Measurements from ENCODE around the gene PRR36. TPM values are rescaled to one million over a fixed set of nuclear protein-coding genes. Genes with fewer than 3 reads are reported as not detected.

Gene PRR36
- total RNA-seq, 4 donors from 2014 or later: not detected

- no peak for DNase-seq (ENCODE audit: low spot score)
- no peak for TF ChIP-seq CTCF (IDR thresholded peaks at IDR 0.05)
- no peak for ATAC-seq (ENCODE audit: low FRiP score)
These were observed 18.0 kb downstream of the PRR36 start for GRCh38 chr19:7856109-7856591.

GRCh38 chr19:7855426-7856108 lies 18.6 kb downstream of the PRR36 start:
- no peak for DNase-seq (ENCODE audit: low spot score)
- no peak for TF ChIP-seq CTCF (IDR thresholded peaks at IDR 0.05)
- ATAC-seq (ENCODE audit: low FRiP score): no peak

GRCh38 chr19:7853770-7854128 lies 20.4 kb downstream of the PRR36 start:
- DNase-seq (ENCODE audit: low spot score) (no peak), ATAC-seq (ENCODE audit: low FRiP score) (no peak)
- no peak for TF ChIP-seq CTCF (IDR thresholded peaks at IDR 0.05)

GRCh38 chr19:7852851-7853769 lies 21.1 kb downstream of the PRR36 start:
- TF ChIP-seq CTCF (IDR thresholded peaks at IDR 0.05): peak in 1 of 3 donors; percentile 37
- peak; percentile 46 for DNase-seq (ENCODE audit: low spot score)

GRCh38 chr19:7851623-7852500 lies 22.3 kb downstream of the PRR36 start:
- ATAC-seq (ENCODE audit: low FRiP score) (no peak), DNase-seq (ENCODE audit: low spot score) (no peak)
- no peak for TF ChIP-seq CTCF (IDR thresholded peaks at IDR 0.05)

More at GRCh38 chr19:7852851-7853769, 21.1 kb downstream of the PRR36 start:
- ATAC-seq (ENCODE audit: low FRiP score): peak; percentile 60

GRCh38 chr19:7850945-7851622 lies 23.1 kb downstream of the PRR36 start:
- DNase-seq (ENCODE audit: low spot score): no peak
- no peak for ATAC-seq (ENCODE audit: low FRiP score)
- no peak for TF ChIP-seq CTCF (IDR thresholded peaks at IDR 0.05)

Measured in omental fat pad (tissue), 4 donors.